ENCODE measurements around the gene GSTA5. TPM values are rescaled to one million over a fixed set of nuclear protein-coding genes. Genes with fewer than 3 reads are reported as not detected.

GSTA5 gene
- total and polyA plus RNA-seq, 2 of the 8 experiments (the other 6 are each of a cell fraction or from before 2014, with no cell fraction given), result not detected

- no peak for TF ChIP-seq SP2 (IDR thresholded peaks at IDR 0.05; ENCODE audit: low read length)
- TF ChIP-seq SIX5 (IDR thresholded peaks at IDR 0.05; ENCODE audit: low read depth, low read length), result no peak
- TF ChIP-seq SRF (IDR thresholded peaks at IDR 0.05; ENCODE audit: low read depth, low read length), result no peak
- TF ChIP-seq RAD21 (IDR thresholded peaks at IDR 0.05 in 1 of 2, conservative IDR thresholded peaks at IDR 0.05 in 1 of 2; ENCODE audit: low read depth in 2 of 2, low read length in 2 of 2), result peak; percentile 70 to 77
- no peak for TF ChIP-seq KDM5A (IDR thresholded peaks at IDR 0.05; ENCODE audit: low read length)
- TF ChIP-seq SIRT6 (IDR thresholded peaks at IDR 0.05; ENCODE audit: low read length), result no peak
- TF ChIP-seq CHD7 (IDR thresholded peaks at IDR 0.05; ENCODE audit: insufficient replicate concordance, low read length), result no peak
- TF ChIP-seq YY1 (IDR thresholded peaks at IDR 0.05; ENCODE audit: low read depth, low read length), result no peak
- TF ChIP-seq CTBP2 (IDR thresholded peaks at IDR 0.05; ENCODE audit: borderline replicate concordance, insufficient read depth, insufficient read length, low read length), result no peak
- TF ChIP-seq RFX5 (IDR thresholded peaks at IDR 0.05; ENCODE audit: borderline replicate concordance, low read depth, low read length), result no peak
These were observed 1.2 kb downstream of the GSTA5 start (continued) for GRCh38 chr6:52839124-52840055.
